Measurements from ENCODE around the gene CSRP1. TPM values are rescaled to one million over a fixed set of nuclear protein-coding genes. Genes with fewer than 3 reads are reported as not detected.

The CSRP1 gene
- total RNA-seq, 2 donors from 2014 or later: 2,051 to 3,060 TPM

DNA sequence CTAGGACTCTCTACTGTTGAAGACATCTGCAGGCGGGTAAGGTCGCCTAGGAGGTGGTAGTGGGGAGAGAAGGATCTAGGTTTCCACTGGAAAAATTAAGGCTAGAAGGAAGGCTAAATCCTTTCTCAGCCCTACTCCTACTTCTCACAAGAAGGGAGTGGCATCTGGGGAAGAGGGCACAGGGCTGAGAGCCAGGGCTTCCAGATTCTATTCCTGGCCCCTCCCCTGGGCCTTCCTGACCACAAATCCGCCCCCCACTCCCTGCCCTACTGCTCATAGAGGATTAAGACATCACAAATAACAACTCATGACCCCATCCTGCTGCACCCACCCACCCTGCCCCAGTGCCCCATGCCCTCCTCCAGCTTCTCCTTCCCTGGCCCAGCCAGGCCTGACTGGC lies 40.4 kb downstream of the CSRP1 start:
- no peak for ATAC-seq (ENCODE audit: insufficient number of reproducible peaks, low FRiP score, low read depth)
- no peaks in the 10 kb centered on the region for H3K9me3 ChIP-seq

DNA sequence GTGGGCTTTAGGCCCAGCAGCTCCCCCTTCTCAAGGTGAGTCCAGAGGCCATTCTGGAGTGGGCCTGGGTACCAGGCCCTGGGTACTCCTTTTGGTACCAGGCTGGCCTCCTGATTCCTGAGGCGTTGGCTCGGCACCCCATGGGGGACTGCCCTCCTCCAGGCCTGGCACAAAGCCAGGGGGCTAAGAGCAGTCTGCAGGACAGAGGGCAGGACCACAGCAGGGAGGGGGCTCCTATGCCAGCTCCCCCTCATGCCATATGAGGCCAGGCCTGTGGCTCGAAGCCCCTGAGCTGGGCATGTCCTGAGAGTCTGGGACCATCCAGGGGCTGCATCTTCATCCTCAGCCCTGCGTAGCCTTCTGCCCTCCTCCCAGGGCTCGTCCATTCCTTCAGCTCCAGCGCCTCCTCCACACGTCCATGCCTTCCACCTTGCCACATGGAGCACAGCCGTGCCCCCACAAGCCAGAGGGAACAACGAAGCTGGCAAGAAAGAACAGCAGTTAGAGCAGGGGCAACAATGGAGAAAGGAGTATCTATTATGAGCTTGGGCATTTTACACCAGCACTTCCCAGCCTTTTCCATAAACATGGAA lies 41.1 kb downstream of the CSRP1 start:
- TF ChIP-seq, protein P1, sequence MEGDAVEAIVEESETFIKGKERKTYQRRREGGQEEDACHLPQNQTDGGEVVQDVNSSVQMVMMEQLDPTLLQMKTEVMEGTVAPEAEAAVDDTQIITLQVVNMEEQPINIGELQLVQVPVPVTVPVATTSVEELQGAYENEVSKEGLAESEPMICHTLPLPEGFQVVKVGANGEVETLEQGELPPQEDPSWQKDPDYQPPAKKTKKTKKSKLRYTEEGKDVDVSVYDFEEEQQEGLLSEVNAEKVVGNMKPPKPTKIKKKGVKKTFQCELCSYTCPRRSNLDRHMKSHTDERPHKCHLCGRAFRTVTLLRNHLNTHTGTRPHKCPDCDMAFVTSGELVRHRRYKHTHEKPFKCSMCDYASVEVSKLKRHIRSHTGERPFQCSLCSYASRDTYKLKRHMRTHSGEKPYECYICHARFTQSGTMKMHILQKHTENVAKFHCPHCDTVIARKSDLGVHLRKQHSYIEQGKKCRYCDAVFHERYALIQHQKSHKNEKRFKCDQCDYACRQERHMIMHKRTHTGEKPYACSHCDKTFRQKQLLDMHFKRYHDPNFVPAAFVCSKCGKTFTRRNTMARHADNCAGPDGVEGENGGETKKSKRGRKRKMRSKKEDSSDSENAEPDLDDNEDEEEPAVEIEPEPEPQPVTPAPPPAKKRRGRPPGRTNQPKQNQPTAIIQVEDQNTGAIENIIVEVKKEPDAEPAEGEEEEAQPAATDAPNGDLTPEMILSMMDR (IDR thresholded peaks at IDR 0.05): no peak
- no peaks in the 10 kb centered on the region for H3K9me3 ChIP-seq
- DNase-seq (ENCODE audit: low spot score) (no peak), ATAC-seq (ENCODE audit: insufficient number of reproducible peaks, low FRiP score, low read depth) (no peak)
- peak overlapping the region; percentile 83 for H3K4me3 ChIP-seq
- H3K36me3 ChIP-seq: peaks cover 19% of the 10 kb centered on the region
- H3K4me1 ChIP-seq (ENCODE audit: control insufficient read depth in 1 of 2, low read depth in 2 of 2): peaks cover 27 to 68% of the 10 kb centered on the region in 2 donors
- no peaks in the 10 kb centered on the region for H3K27me3 ChIP-seq (replicated peaks; ENCODE audit: insufficient read depth)
- peak overlapping the region; percentile 95 to 96 for H3K27ac ChIP-seq

More for the DNA sequence above, 40.4 kb downstream of the CSRP1 start:
- Histone ChIP-seq H3K36me3 (peaks cover 19% of the 10 kb centered on the region), H3K27ac (peak overlapping the region; percentile 95 to 96), H3K4me3 (peak overlapping the region; percentile 83), H3K4me1 (ENCODE audit: control insufficient read depth in 1 of 2, low read depth in 2 of 2) (peaks cover 25 to 65% of the 10 kb centered on the region in 2 donors), H3K27me3 (replicated peaks; ENCODE audit: insufficient read depth) (no peaks in the 10 kb centered on the region)
- TF ChIP-seq, protein P1 (IDR thresholded peaks at IDR 0.05): no peak
- DNase-seq (ENCODE audit: low spot score): no peak

DNA sequence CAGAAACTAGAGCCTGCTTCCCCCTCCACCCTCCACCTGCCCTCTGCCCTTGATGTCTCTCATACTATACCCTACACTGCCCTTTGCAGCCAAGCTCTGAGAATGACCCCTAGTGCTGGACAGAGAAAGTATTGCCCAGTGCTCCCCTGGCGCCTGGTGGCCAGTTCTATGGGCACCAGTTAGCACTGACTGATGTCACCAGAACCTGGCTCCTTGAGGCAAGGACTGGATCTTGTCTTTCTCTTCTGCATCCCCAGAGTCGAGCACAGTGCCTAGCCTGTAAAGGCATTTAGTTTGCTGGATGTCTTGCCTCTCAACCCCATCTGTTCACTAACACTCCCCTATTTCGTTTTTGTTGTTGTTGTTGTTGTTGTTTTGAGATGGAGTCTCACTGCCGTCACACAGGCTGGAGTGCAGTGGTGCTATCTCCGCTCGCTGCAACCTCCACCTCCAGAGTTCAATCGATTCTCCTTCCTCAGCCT lies 43.8 kb downstream of the CSRP1 start:
- Histone ChIP-seq H3K4me1 (ENCODE audit: control insufficient read depth in 1 of 2, low read depth in 2 of 2) (peaks cover 31 to 72% of the 10 kb centered on the region in 2 donors), H3K27me3 (replicated peaks; ENCODE audit: insufficient read depth) (no peaks in the 10 kb centered on the region), H3K9me3 (no peaks in the 10 kb centered on the region), H3K4me3 (no peak overlapping the region), H3K27ac (peak overlapping the region; percentile 95 to 97), H3K36me3 (peaks cover 19% of the 10 kb centered on the region)
- no peak for DNase-seq (ENCODE audit: low spot score)
- TF ChIP-seq, protein P1 (IDR thresholded peaks at IDR 0.05): peak; percentile 30
- ATAC-seq (ENCODE audit: insufficient number of reproducible peaks, low FRiP score, low read depth): no peak

GRCh38 chr1:201461645-201462441 lies 45.1 kb downstream of the CSRP1 start:
- DNase-seq (ENCODE audit: low spot score) (peak; percentile 85), ATAC-seq (ENCODE audit: insufficient number of reproducible peaks, low FRiP score, low read depth) (peak; percentile 77)
- Histone ChIP-seq H3K27ac (peak overlapping the region; percentile 95 to 97), H3K36me3 (peaks cover 19% of the 10 kb centered on the region), H3K4me1 (ENCODE audit: control insufficient read depth in 1 of 2, low read depth in 2 of 2) (peaks cover 29 to 74% of the 10 kb centered on the region in 2 donors), H3K4me3 (peak overlapping the region; percentile 30), H3K9me3 (no peaks in the 10 kb centered on the region), H3K27me3 (replicated peaks; ENCODE audit: insufficient read depth) (no peaks in the 10 kb centered on the region)
- TF ChIP-seq, protein P1 (IDR thresholded peaks at IDR 0.05): no peak

Measured in thoracic aorta (tissue), 2 donors.